Fibroblast of the aortic adventitia (primary cell): ENCODE results near the gene DISC1. TPM values are rescaled to one million over a fixed set of nuclear protein-coding genes. Genes with fewer than 3 reads are reported as not detected.
A peak's percentile ranks its signal among the peaks of the same experiment; 100 is the strongest.
"Not testable (repeated sequence)": the region's sequence is repeated elsewhere in the genome, so short reads cannot be mapped to it uniquely, and the experiment has no call there.

ENCODE experiments used
- DNase-seq: peaks from one replicate; pipeline ENCODE4 v3.0.0-alpha.2; 2010; ENCODE audit warnings: low read depth
- H3K4me3 ChIP-seq: 2 replicates; pipeline ENCODE4 v1.5.1; 2011; ENCODE audit warnings: low read depth, mild to moderate bottlenecking, control low read depth, low read length, moderate library complexity
- CTCF ChIP-seq: IDR thresholded peaks from 2 replicates; pipeline ENCODE4 v1.5.1; 2011; ENCODE audit warnings: mild to moderate bottlenecking, low read length, control low read depth, inconsistent platforms; ENCODE audit not compliant: insufficient read depth
- total RNA-seq: library from RNA; depleted of rRNA; stranded (reverse); fragments of >200 nt; gene quantifications from 2 replicates; pipeline ENCODE4 v1.2.3, GENCODE V29; 2012; ENCODE audit warnings: low replicate concordance

DISC1 gene
- total RNA-seq, 1 donor, result 4.7 TPM

GRCh38 chr1:231632119-231632518 lies 5.5 kb downstream of the DISC1 start:
- no peak for DNase-seq
- no peak for TF ChIP-seq CTCF
- H3K4me3 ChIP-seq, result no peak overlapping the region

GRCh38 chr1:231634323-231635013 lies 7.9 kb downstream of the DISC1 start:
- DNase-seq, result peak; percentile 22
- no peak for TF ChIP-seq CTCF
- H3K4me3 ChIP-seq, result no peak overlapping the region

GRCh38 chr1:231636157-231636556 lies 9.6 kb downstream of the DISC1 start:
- no peak overlapping the region for H3K4me3 ChIP-seq
- peak; percentile 4 for DNase-seq
- TF ChIP-seq CTCF, result no peak

- DNase-seq, H3K4me3 ChIP-seq: not testable (repeated sequence)
These were observed 10.3 kb downstream of the DISC1 start for GRCh38 chr1:231636922-231637321.

GRCh38 chr1:231638647-231639046 lies 12.1 kb downstream of the DISC1 start:
- no peak overlapping the region for H3K4me3 ChIP-seq
- DNase-seq, result no peak

GRCh38 chr1:231639819-231640218 lies 13.2 kb downstream of the DISC1 start:
- TF ChIP-seq CTCF, result no peak
- H3K4me3 ChIP-seq, result no peak overlapping the region
- DNase-seq, result no peak

More at GRCh38 chr1:231638647-231639046, 12.1 kb downstream of the DISC1 start:
- no peak for TF ChIP-seq CTCF

- not testable (repeated sequence) for DNase-seq, H3K4me3 ChIP-seq
These were observed 14.9 kb downstream of the DISC1 start for GRCh38 chr1:231641444-231641843.

GRCh38 chr1:231642061-231642460 lies 15.5 kb downstream of the DISC1 start:
- not testable (repeated sequence) for H3K4me3 ChIP-seq, DNase-seq
